MCF 10A (cell line): ENCODE results near the gene NINJ2. TPM values are rescaled to one million over a fixed set of nuclear protein-coding genes. Genes with fewer than 3 reads are reported as not detected.

Source experiments
- BruUV-seq: library from RNA; stranded (reverse); fragments of 400-500 nt; replicated peaks from 2 replicates; lab custom pipeline; 2021; lab: Mats Ljungman, UMichigan
- CTCF ChIA-PET: fragments of 300-600 bp; sonication (Branson Sonifier 250); formaldehyde crosslinking; extraction: SDS; loops from one replicate; lab custom pipeline; 2021; ENCODE audit warnings: antibody characterized with exemption, inconsistent platforms; lab: Yijun Ruan, JAX
- POLR2A ChIA-PET: fragments of 300-600, 350-650 bp; sonication (Branson Sonifier 250); formaldehyde crosslinking; extraction: SDS; loops from one replicate; lab custom pipeline; 2020; ENCODE audit warnings: antibody characterized with exemption, inconsistent platforms; lab: Yijun Ruan, JAX
- DNase-seq: peaks from one replicate; pipeline ENCODE4 v3.0.0-alpha.2; 2018; ENCODE audit not compliant: unreplicated experiment
- H3K27ac Mint-ChIP-seq: one replicate; pipeline ENCODE4 v1.8.0; 2022; ENCODE audit warnings: mild to moderate bottlenecking, low read depth, mixed read lengths; ENCODE audit not compliant: unreplicated experiment
- H3K27me3 Mint-ChIP-seq: one replicate; pipeline ENCODE4 v1.8.0; 2022; ENCODE audit warnings: mixed read lengths; ENCODE audit not compliant: insufficient read depth, unreplicated experiment
- H3K36me3 Mint-ChIP-seq: one replicate; pipeline ENCODE4 v1.8.0; 2022; ENCODE audit warnings: mild to moderate bottlenecking, moderate library complexity, mixed read lengths; ENCODE audit not compliant: insufficient read depth, unreplicated experiment
- H3K4me1 Mint-ChIP-seq: one replicate; pipeline ENCODE4 v1.8.0; 2022; ENCODE audit warnings: mixed read lengths; ENCODE audit not compliant: insufficient read depth, unreplicated experiment
- H3K4me3 Mint-ChIP-seq: one replicate; pipeline ENCODE4 v1.8.0; 2022; ENCODE audit warnings: mild to moderate bottlenecking, moderate library complexity, mixed read lengths; ENCODE audit not compliant: unreplicated experiment
- H3K9me3 Mint-ChIP-seq: one replicate; pipeline ENCODE4 v1.8.0; 2022; ENCODE audit warnings: mixed read lengths; ENCODE audit not compliant: unreplicated experiment
- intact Hi-C: fragments of 100-400 bp; cut with micrococcal nuclease; formaldehyde crosslinking; loops from 2 replicates; pipeline ENCODE4 v1.14.1; 2022
- total RNA-seq: library from RNA; stranded (reverse); gene quantifications from 2 replicates; pipeline ENCODE4 v1.2.3, GENCODE V29; 2022
- TF ChIP-seq, protein P1 (sequence below): fragments of 200-600 bp; IDR thresholded peaks from one replicate; pipeline ENCODE4 v1.8.0; 2022; ENCODE audit warnings: antibody characterized with exemption, mild to moderate bottlenecking; ENCODE audit not compliant: unreplicated experiment

NINJ2 gene
- total RNA-seq, 1 experiment from 2014 or later, result not detected

DNA sequence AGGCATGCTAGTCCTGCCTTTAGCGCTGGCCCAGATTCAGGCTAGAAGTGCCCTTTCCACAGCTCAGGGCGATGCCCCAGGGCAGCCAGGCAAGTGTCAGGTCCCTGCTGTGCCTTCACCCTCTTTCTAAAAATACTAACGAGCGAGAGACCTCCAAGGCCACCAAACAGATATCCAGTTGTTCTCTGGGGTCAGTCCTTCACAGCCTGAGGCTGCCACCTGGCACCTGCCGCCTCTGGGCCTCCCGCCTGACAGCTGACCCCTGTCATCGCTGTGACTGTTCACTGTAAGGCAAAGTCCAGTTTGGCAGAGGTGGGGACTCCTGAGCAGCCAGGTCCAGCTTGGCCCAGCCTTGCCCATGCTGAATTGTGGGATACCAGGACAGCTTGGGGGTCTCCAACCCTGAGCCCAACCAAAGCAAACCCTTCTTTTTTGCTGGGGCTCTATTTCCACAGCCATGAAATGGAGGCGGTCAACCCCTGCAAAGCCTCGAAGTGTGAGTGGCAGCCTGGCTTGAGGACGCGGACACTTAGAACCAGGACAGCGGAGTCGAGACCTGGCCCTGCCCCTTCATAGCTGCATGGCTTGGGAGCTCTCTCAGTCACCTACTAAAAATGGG, 79.9 kb downstream of the NINJ2 start:
- Mint-ChIP-seq H3K36me3 (no peaks in the 10 kb centered on the region), H3K9me3 (no peaks in the 10 kb centered on the region), H3K4me3 (no peak overlapping the region), H3K27ac (no peak overlapping the region), H3K4me1 (peaks cover 11% of the 10 kb centered on the region), H3K27me3 (no peaks in the 10 kb centered on the region)
- intact Hi-C loops, result no loop called here
- no TSS peak for BruUV-seq
- TF ChIP-seq, protein P1, sequence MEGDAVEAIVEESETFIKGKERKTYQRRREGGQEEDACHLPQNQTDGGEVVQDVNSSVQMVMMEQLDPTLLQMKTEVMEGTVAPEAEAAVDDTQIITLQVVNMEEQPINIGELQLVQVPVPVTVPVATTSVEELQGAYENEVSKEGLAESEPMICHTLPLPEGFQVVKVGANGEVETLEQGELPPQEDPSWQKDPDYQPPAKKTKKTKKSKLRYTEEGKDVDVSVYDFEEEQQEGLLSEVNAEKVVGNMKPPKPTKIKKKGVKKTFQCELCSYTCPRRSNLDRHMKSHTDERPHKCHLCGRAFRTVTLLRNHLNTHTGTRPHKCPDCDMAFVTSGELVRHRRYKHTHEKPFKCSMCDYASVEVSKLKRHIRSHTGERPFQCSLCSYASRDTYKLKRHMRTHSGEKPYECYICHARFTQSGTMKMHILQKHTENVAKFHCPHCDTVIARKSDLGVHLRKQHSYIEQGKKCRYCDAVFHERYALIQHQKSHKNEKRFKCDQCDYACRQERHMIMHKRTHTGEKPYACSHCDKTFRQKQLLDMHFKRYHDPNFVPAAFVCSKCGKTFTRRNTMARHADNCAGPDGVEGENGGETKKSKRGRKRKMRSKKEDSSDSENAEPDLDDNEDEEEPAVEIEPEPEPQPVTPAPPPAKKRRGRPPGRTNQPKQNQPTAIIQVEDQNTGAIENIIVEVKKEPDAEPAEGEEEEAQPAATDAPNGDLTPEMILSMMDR, result no peak
- no peak for DNase-seq
- CTCF ChIA-PET, result no interaction called here
- POLR2A ChIA-PET, result no interaction called here

- H3K27ac Mint-ChIP-seq, result no peak overlapping the region
- H3K4me3 Mint-ChIP-seq, result no peak overlapping the region
- BruUV-seq, result no TSS peak
- peaks cover 11% of the 10 kb centered on the region for H3K4me1 Mint-ChIP-seq
- H3K9me3 Mint-ChIP-seq, result no peaks in the 10 kb centered on the region
- POLR2A ChIA-PET, result interaction anchor here (1.1 kb wide), 1 partner anchor 173 kb away, joined by 3 read pairs; no protein-coding TSS in a partner anchor
- H3K36me3 Mint-ChIP-seq, result no peaks in the 10 kb centered on the region
- TF ChIP-seq, protein P1, result no peak
- no peak for DNase-seq
- H3K27me3 Mint-ChIP-seq, result no peaks in the 10 kb centered on the region
- CTCF ChIA-PET, result interaction anchor here (1.0 to 1.3 kb wide), 2 partner anchors 169 to 232 kb away, joined by 4 read pairs; no protein-coding TSS in a partner anchor
- intact Hi-C loops, result no loop called here
Measured at GRCh38 chr12:581746-582145, 81.5 kb downstream of the NINJ2 start.

GRCh38 chr12:581321-581720, 81.9 kb downstream of the NINJ2 start:
- ChIA-PET POLR2A (interaction anchor here (0.6 to 1.1 kb wide), 2 partner anchors 17 to 174 kb away, joined by 3 read pairs; no protein-coding TSS in a partner anchor), CTCF (interaction anchor here (0.8 to 1.3 kb wide), 3 partner anchors 17 to 233 kb away, joined by 3 to 4 read pairs (median 4); no protein-coding TSS in a partner anchor)
- no TSS peak for BruUV-seq
- Mint-ChIP-seq H3K27me3 (no peaks in the 10 kb centered on the region), H3K4me1 (peaks cover 11% of the 10 kb centered on the region), H3K36me3 (no peaks in the 10 kb centered on the region), H3K4me3 (no peak overlapping the region), H3K9me3 (no peaks in the 10 kb centered on the region), H3K27ac (no peak overlapping the region)
- intact Hi-C loops, result no loop called here
- TF ChIP-seq, protein P1, result no peak
- DNase-seq, result no peak

- Mint-ChIP-seq H3K4me3 (no peak overlapping the region), H3K27me3 (no peaks in the 10 kb centered on the region), H3K27ac (no peak overlapping the region), H3K36me3 (no peaks in the 10 kb centered on the region), H3K4me1 (peaks cover 15% of the 10 kb centered on the region), H3K9me3 (no peaks in the 10 kb centered on the region)
- no TSS peak for BruUV-seq
- ChIA-PET POLR2A (interaction anchor here (0.6 to 1.1 kb wide), 2 partner anchors 17 to 174 kb away, joined by 3 read pairs; no protein-coding TSS in a partner anchor), CTCF (interaction anchor here (0.8 to 1.3 kb wide), 2 partner anchors 17 to 233 kb away, joined by 3 to 4 read pairs; no protein-coding TSS in a partner anchor)
- intact Hi-C loops, result no loop called here
- TF ChIP-seq, protein P1, result no peak
- DNase-seq, result no peak
Measured at GRCh38 chr12:580813-581212, 82.4 kb downstream of the NINJ2 start.
